ENCODE data around the gene CADPS. TPM values are rescaled to one million over a fixed set of nuclear protein-coding genes. Genes with fewer than 3 reads are reported as not detected.

Gene CADPS
- total RNA-seq, 1 donor from 2014 or later = not detected

GRCh38 chr3:62436785-62437184 lies 438.4 kb downstream of the CADPS start:
- Mint-ChIP-seq H3K27me3 (peaks cover 10% of the 10 kb centered on the region), H3K9me3 (no peaks in the 10 kb centered on the region), H3K4me1 (no peaks in the 10 kb centered on the region), H3K4me3 (no peak overlapping the region), H3K36me3 (ENCODE audit: low read depth) (no peaks in the 10 kb centered on the region), H3K27ac (no peak overlapping the region)
- intact Hi-C loops (cut with micrococcal nuclease) = no loop called here
- no peak for DNase-seq

GRCh38 chr3:62433396-62433795 lies 441.8 kb downstream of the CADPS start:
- Mint-ChIP-seq H3K36me3 (ENCODE audit: low read depth) (no peaks in the 10 kb centered on the region), H3K9me3 (no peaks in the 10 kb centered on the region), H3K4me1 (no peaks in the 10 kb centered on the region), H3K4me3 (no peak overlapping the region), H3K27me3 (peaks cover 13% of the 10 kb centered on the region), H3K27ac (no peak overlapping the region)
- intact Hi-C loops (cut with micrococcal nuclease) = no loop called here
- no peak for DNase-seq

- Mint-ChIP-seq H3K27me3 (no peaks in the 10 kb centered on the region), H3K4me1 (no peaks in the 10 kb centered on the region), H3K4me3 (no peak overlapping the region), H3K9me3 (no peaks in the 10 kb centered on the region), H3K27ac (no peak overlapping the region), H3K36me3 (ENCODE audit: low read depth) (no peaks in the 10 kb centered on the region)
- no peak for DNase-seq
- intact Hi-C loops (cut with micrococcal nuclease) = no loop called here
Observed at GRCh38 chr3:62421207-62421606, 454.0 kb downstream of the CADPS start.

DNA sequence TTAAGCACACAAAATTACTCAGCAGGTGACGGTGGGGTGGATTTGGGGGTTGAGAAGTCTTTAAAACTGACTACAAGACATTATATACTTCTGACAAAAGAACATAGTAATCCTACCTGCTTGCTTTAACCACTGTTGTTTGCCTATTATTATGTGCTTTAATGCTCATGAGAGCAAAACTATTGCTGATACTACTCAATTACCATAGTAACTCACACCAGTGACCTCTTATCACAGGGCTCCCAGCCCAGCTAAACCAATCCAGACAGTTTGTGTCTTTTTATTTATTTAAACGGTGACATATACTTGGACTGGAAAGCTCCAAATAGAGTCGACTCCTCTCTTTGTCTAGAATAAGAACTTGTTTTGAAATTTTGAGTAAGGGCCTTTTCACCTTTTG lies 459.1 kb downstream of the CADPS start:
- Mint-ChIP-seq H3K4me3 (no peak overlapping the region), H3K27me3 (no peaks in the 10 kb centered on the region), H3K9me3 (no peaks in the 10 kb centered on the region), H3K4me1 (no peaks in the 10 kb centered on the region), H3K27ac (no peak overlapping the region), H3K36me3 (ENCODE audit: low read depth) (no peaks in the 10 kb centered on the region)
- intact Hi-C loops (cut with micrococcal nuclease) = no loop called here
- no peak for DNase-seq

DNA sequence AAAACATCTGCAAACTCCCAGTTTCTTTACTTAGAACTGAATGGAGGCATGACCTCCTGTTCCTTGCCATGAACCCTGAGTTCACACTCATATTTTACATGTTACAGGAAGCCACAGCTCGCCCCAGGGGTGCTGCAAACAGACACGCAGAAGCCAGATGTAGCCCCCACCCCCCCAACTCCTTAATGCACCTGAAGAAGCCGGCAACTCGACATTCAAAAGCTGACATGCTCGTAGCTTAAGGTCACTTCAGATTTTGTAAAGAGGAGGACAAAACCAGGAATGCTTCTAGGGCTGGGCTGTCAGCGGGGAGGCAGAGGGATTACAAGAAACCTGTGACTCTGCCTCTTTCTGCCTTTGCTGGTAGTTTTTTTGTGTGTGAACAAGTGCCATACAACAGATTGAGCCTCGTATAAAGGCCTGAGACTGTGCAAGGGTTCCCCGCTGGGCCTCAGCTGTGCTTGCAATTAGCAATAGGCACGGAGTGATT lies 459.9 kb downstream of the CADPS start:
- intact Hi-C loops (cut with micrococcal nuclease) = no loop called here
- DNase-seq = no peak
- H3K4me3 Mint-ChIP-seq = no peak overlapping the region
- no peaks in the 10 kb centered on the region for H3K9me3 Mint-ChIP-seq
- no peaks in the 10 kb centered on the region for H3K4me1 Mint-ChIP-seq
- H3K27me3 Mint-ChIP-seq = no peaks in the 10 kb centered on the region
- no peaks in the 10 kb centered on the region for H3K36me3 Mint-ChIP-seq (ENCODE audit: low read depth)
- H3K27ac Mint-ChIP-seq = no peak overlapping the region

DNA sequence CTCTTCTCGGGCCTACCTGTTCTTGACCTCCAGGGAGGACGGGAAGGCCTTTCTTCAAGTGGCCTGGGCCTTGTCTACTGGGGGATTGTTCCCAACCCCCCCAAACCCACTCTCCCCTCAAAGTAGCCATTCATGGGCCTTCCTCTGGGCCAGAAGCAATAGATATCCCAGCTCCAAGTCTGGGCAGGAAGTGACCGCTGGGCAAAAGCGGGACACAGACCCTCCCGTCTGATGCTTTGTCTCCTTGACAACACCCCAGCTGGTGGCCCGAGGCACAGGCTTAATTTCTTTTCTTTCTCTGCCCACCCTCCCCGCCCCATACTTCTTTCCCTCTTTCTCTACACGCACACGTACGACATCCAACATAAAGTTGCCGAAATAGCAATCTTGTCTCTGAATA lies 460.4 kb downstream of the CADPS start:
- intact Hi-C loops (cut with micrococcal nuclease) = loop anchor here (5.0 kb wide), 1 partner anchor 73 kb away; no protein-coding TSS in a partner anchor
- Mint-ChIP-seq H3K36me3 (ENCODE audit: low read depth) (no peaks in the 10 kb centered on the region), H3K9me3 (no peaks in the 10 kb centered on the region)

GRCh38 chr3:62413687-62414086 lies 461.5 kb downstream of the CADPS start:
- Mint-ChIP-seq H3K27ac (no peak overlapping the region), H3K36me3 (ENCODE audit: low read depth) (no peaks in the 10 kb centered on the region), H3K27me3 (peaks cover 4% of the 10 kb centered on the region), H3K4me1 (no peaks in the 10 kb centered on the region), H3K4me3 (no peak overlapping the region), H3K9me3 (no peaks in the 10 kb centered on the region)
- DNase-seq = no peak
- intact Hi-C loops (cut with micrococcal nuclease) = loop anchor here (5.0 kb wide), 1 partner anchor 74 kb away; no protein-coding TSS in a partner anchor

More for the DNA sequence above, 460.4 kb downstream of the CADPS start:
- H3K4me3 Mint-ChIP-seq = no peak overlapping the region
- DNase-seq = no peak
- H3K27me3 Mint-ChIP-seq = peaks cover 4% of the 10 kb centered on the region
- H3K4me1 Mint-ChIP-seq = no peaks in the 10 kb centered on the region
- no peak overlapping the region for H3K27ac Mint-ChIP-seq

DNA sequence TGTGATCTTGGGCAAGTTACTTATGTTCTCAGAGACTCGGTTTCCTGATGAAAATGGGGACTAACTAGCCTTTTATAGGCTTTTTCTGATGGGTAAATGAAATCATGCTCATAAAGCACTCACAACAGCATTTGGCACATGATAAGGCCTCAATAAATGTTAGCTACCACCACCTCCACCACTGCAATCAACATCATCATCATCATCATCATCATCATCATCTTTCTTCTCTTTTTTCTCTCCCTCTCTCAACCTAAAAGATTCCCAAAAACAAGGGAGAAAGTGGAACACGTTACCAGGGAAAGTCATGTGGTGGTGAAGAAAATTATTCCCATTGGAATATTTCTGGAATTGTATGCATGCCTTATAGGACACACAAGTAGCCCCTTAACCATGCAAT lies 468.3 kb downstream of the CADPS start:
- intact Hi-C loops (cut with micrococcal nuclease) = no loop called here
- H3K27me3 Mint-ChIP-seq = peaks cover 9% of the 10 kb centered on the region
- no peak overlapping the region for H3K27ac Mint-ChIP-seq
- no peak for DNase-seq
- H3K4me3 Mint-ChIP-seq = no peak overlapping the region
- H3K36me3 Mint-ChIP-seq (ENCODE audit: low read depth) = no peaks in the 10 kb centered on the region
- no peaks in the 10 kb centered on the region for H3K9me3 Mint-ChIP-seq
- no peaks in the 10 kb centered on the region for H3K4me1 Mint-ChIP-seq

DNA sequence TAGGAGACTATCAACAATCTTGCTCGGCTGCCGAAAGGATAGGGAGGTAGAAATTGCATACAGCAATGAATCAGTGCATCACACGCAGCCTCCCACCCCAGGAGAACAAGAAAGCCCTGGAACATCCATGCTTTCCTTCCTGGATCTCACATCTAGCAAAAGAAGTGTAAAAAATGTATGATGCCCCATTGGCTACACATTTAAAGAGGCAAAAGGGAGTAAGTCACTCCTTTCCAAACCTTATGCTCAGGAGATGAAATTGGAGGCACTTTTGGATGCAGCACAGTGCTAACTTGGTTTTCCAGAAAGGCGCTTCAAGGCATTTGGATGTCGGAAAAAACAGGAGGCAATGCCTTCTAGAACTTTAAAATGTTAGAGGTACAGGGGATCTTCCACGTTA lies 469.6 kb downstream of the CADPS start:
- H3K4me1 Mint-ChIP-seq = no peaks in the 10 kb centered on the region
- H3K9me3 Mint-ChIP-seq = no peaks in the 10 kb centered on the region

DNA sequence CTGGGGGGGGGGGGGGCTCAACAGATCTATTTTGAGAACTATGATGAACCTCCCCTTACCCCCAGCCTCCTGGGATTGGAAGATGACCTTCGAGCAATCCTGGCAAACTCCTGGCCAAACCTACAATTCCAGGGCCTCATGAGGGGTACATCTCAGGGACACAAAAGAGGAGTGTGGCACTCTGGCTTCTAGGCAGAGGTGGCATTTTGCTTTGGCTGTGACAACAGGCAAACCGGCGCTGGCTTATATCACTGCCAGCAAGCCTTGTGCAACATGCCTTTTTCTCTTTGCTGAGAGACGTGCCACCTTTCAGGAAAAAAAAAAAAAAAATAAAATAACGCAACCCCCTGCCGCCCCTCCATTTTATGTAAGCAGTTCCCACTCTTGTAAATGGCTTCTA lies 470.1 kb downstream of the CADPS start:
- H3K4me3 Mint-ChIP-seq = no peak overlapping the region
- intact Hi-C loops (cut with micrococcal nuclease) = no loop called here
- H3K27ac Mint-ChIP-seq = no peak overlapping the region
- no peaks in the 10 kb centered on the region for H3K36me3 Mint-ChIP-seq (ENCODE audit: low read depth)
- H3K27me3 Mint-ChIP-seq = peaks cover 8% of the 10 kb centered on the region
- DNase-seq = no peak
- no peaks in the 10 kb centered on the region for H3K9me3 Mint-ChIP-seq
- H3K4me1 Mint-ChIP-seq = no peaks in the 10 kb centered on the region

More for the DNA sequence above, 469.6 kb downstream of the CADPS start:
- no peaks in the 10 kb centered on the region for H3K36me3 Mint-ChIP-seq (ENCODE audit: low read depth)
- no peak for DNase-seq
- H3K27me3 Mint-ChIP-seq = peaks cover 9% of the 10 kb centered on the region
- intact Hi-C loops (cut with micrococcal nuclease) = no loop called here
- no peak overlapping the region for H3K4me3 Mint-ChIP-seq
- H3K27ac Mint-ChIP-seq = no peak overlapping the region

DNA sequence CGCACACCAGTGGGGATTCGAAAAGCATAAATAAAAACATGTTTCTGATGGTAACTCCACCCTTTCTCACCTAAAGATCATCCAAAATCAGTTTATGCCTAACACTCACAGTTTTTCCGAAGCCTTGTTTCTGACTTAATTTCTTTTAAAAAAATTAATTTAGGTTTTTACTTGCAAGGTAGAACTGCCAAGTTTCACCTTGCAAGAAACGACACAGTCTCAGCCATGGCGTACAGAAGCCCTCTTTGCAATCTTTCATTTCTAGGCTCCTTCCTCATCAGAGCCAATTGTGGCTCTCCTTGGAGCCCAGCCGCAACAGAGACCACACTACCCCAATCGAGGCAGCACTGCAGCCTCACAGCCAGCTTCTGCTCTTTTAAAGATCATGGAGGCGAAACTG lies 470.9 kb downstream of the CADPS start:
- intact Hi-C loops (cut with micrococcal nuclease) = no loop called here
- H3K36me3 Mint-ChIP-seq (ENCODE audit: low read depth) = no peaks in the 10 kb centered on the region
- DNase-seq = no peak
- H3K4me1 Mint-ChIP-seq = no peaks in the 10 kb centered on the region
- no peak overlapping the region for H3K4me3 Mint-ChIP-seq
- no peak overlapping the region for H3K27ac Mint-ChIP-seq
- H3K27me3 Mint-ChIP-seq = peaks cover 5% of the 10 kb centered on the region
- H3K9me3 Mint-ChIP-seq = no peaks in the 10 kb centered on the region

DNA sequence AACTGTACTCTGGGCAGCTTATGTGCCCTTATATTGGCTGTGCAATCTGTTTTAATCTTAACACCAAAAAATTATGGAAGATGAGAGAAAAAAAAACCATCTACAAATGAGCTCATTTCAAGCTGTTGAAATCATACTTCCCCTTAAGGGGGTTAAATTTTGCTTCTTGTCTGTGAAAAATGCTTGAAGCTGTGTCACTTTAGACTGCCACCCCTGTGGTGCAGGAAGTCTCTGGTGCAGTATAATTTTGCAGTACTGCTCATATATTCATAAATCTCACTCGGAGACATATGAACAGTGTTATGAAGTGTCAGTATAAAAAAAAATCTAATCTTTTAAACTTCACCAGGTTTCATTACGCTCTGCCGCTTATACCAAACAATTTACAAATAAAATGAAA lies 471.5 kb downstream of the CADPS start:
- H3K36me3 Mint-ChIP-seq (ENCODE audit: low read depth) = no peaks in the 10 kb centered on the region
- DNase-seq = no peak
- no peaks in the 10 kb centered on the region for H3K9me3 Mint-ChIP-seq
- intact Hi-C loops (cut with micrococcal nuclease) = no loop called here
- H3K27ac Mint-ChIP-seq = no peak overlapping the region
- no peak overlapping the region for H3K4me3 Mint-ChIP-seq
- no peaks in the 10 kb centered on the region for H3K4me1 Mint-ChIP-seq
- peaks cover 5% of the 10 kb centered on the region for H3K27me3 Mint-ChIP-seq

GRCh38 chr3:62392626-62393292 lies 482.5 kb downstream of the CADPS start:
- no peaks in the 10 kb centered on the region for H3K36me3 Mint-ChIP-seq (ENCODE audit: low read depth)
- H3K27me3 Mint-ChIP-seq = peaks cover 1% of the 10 kb centered on the region
- no peak overlapping the region for H3K4me3 Mint-ChIP-seq
- intact Hi-C loops (cut with micrococcal nuclease) = no loop called here
- no peaks in the 10 kb centered on the region for H3K9me3 Mint-ChIP-seq
- no peak for DNase-seq
- H3K4me1 Mint-ChIP-seq = no peaks in the 10 kb centered on the region
- no peak overlapping the region for H3K27ac Mint-ChIP-seq

GRCh38 chr3:62387251-62387650 lies 488.0 kb downstream of the CADPS start:
- H3K36me3 Mint-ChIP-seq (ENCODE audit: low read depth) = no peaks in the 10 kb centered on the region

DNA sequence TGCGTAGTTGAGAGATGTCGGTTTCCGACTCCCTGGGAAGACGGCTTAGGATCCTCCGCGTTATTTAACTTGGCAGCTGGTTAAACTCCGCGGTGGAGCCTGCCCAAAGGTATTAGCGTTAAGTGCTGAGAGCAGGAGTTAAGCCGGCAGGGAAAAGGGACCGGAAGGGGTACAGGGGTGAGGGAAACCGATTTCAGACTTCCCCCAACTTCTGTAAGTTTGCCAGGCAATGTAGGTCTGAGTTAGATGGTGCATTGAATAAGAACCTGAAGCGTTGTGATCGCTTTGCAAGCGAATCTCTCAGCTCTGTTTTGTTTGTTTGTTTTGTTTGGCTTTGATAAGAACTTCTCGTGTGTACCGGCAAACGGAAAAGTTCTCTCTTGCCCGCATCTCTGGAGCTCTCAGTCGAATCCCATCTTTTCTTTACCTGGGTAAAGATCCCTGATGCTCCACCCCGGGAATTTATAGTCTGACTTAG lies 495.9 kb downstream of the CADPS start:
- Mint-ChIP-seq H3K4me1 (no peaks in the 10 kb centered on the region), H3K9me3 (no peaks in the 10 kb centered on the region), H3K27ac (no peak overlapping the region), H3K4me3 (no peak overlapping the region), H3K27me3 (peaks cover 66% of the 10 kb centered on the region), H3K36me3 (ENCODE audit: low read depth) (peaks cover 2% of the 10 kb centered on the region)
- no peak for DNase-seq
- intact Hi-C loops (cut with micrococcal nuclease) = loop anchor here (10.0 kb wide), 2 partner anchors 495 to 815 kb away; partner anchors contain the start of genes CADPS and PTPRG

More at GRCh38 chr3:62387251-62387650, 488.0 kb downstream of the CADPS start:
- Mint-ChIP-seq H3K4me3 (no peak overlapping the region), H3K9me3 (no peaks in the 10 kb centered on the region), H3K27me3 (no peaks in the 10 kb centered on the region), H3K27ac (no peak overlapping the region), H3K4me1 (no peaks in the 10 kb centered on the region)
- no peak for DNase-seq
- intact Hi-C loops (cut with micrococcal nuclease) = no loop called here

Data from activated CD4-positive, alpha-beta T cell treated with anti-CD3 and anti-CD28 coated beads, Interleukin-2, amount 10 ng/mL, durations not matched to agents 24 days and 14 days (primary cell).